HepG2 (cell line): Measurements from ENCODE around the gene TFAP2A. TPM values are rescaled to one million over a fixed set of nuclear protein-coding genes. Genes with fewer than 3 reads are reported as not detected.

Experiments
- CBX5 ChIP-seq: sonication (generic); formaldehyde crosslinking; IDR thresholded peaks from 2 replicates; pipeline ENCODE4 v1.4.0; 2020; ENCODE audit warnings: missing genetic modification reagents, borderline replicate concordance
- HNRNPK ChIP-seq: fragments of 200-400 bp; formaldehyde crosslinking; IDR thresholded peaks from 2 replicates; pipeline ENCODE4 v1.6.1; 2018; ENCODE audit warnings: low read length, low read depth, moderate library complexity, mild to moderate bottlenecking; ENCODE audit not compliant: poor library complexity, severe bottlenecking
- MED8 ChIP-seq: sonication (generic); formaldehyde crosslinking; IDR thresholded peaks from 2 replicates; pipeline ENCODE4 v1.8.1; 2023; ENCODE audit warnings: mild to moderate bottlenecking, missing genetic modification reagents; ENCODE audit not compliant: insufficient replicate concordance
- NPAS2 ChIP-seq: sonication (generic); formaldehyde crosslinking; IDR thresholded peaks from 2 replicates; pipeline ENCODE4 v1.8.0; 2022; ENCODE audit warnings: mild to moderate bottlenecking, missing genetic modification reagents, borderline replicate concordance
- REXO4 ChIP-seq: sonication (generic); formaldehyde crosslinking; IDR thresholded peaks from 2 replicates; pipeline ENCODE4 v1.8.0; 2022; ENCODE audit warnings: missing genetic modification reagents, mild to moderate bottlenecking, borderline replicate concordance
- STAG1 ChIP-seq: sonication (generic); formaldehyde crosslinking; IDR thresholded peaks from 2 replicates; pipeline ENCODE4 v1.4.0; 2020; ENCODE audit warnings: missing genetic modification reagents
- ZNF264 ChIP-seq: sonication (generic); formaldehyde crosslinking; IDR thresholded peaks from 2 replicates; pipeline ENCODE4 v1.4.0; 2020; ENCODE audit warnings: missing genetic modification reagents
- ZNF337 ChIP-seq: sonication (generic); formaldehyde crosslinking; IDR thresholded peaks from 2 replicates; pipeline ENCODE4 v1.5.1; 2020; ENCODE audit warnings: missing genetic modification reagents, low read depth, mild to moderate bottlenecking, borderline replicate concordance
- ZNF878 ChIP-seq: sonication (generic); formaldehyde crosslinking; IDR thresholded peaks from 2 replicates; pipeline ENCODE4 v1.8.1; 2023; ENCODE audit warnings: mild to moderate bottlenecking, missing genetic modification reagents, moderate library complexity
- polyA plus RNA-seq, 8 experiments: library from polyadenylated mRNA; depleted of rRNA in 3 of 8; stranded (reverse) in 7 of 8; unstranded in 1 of 8; fragments of >200 nt; fragmentation: Illumina TruSeq in 4 of 8; extraction: Trizol in 4 of 8; gene quantifications; 2 replicates each; pipeline versions ENCODE4 v1.2.1 to v1.2.3, GENCODE V29; 2011 to 2016; ENCODE audit warnings: low read depth in 4 of 8, missing spikeins in 1 of 8, mixed read lengths in 1 of 8; ENCODE audit not compliant: insufficient read depth in 1 of 8
- total RNA-seq, 5 experiments: library from RNA; depleted of rRNA; stranded (reverse); fragments of >200 nt; fragmentation: Illumina TruSeq; extraction: Trizol; gene quantifications; 2 replicates each; pipeline ENCODE4 v1.2.3, GENCODE V29; 2016; ENCODE audit warnings: low read depth in 1 of 5
- TF ChIP-seq, protein P1 (sequence below): sonication (generic); formaldehyde crosslinking; IDR thresholded peaks from 2 replicates; pipeline ENCODE4 v1.5.0; 2020; ENCODE audit warnings: mild to moderate bottlenecking, missing genetic modification reagents, borderline replicate concordance
- TF ChIP-seq, protein P2 (sequence below): sonication (generic); formaldehyde crosslinking; IDR thresholded peaks from 2 replicates; pipeline ENCODE4 v1.4.0; 2020; ENCODE audit warnings: missing genetic modification reagents, low read depth, mild to moderate bottlenecking, borderline replicate concordance
- TF ChIP-seq, protein P3 (sequence below): sonication (generic); formaldehyde crosslinking; IDR thresholded peaks from 2 replicates; pipeline ENCODE4 v1.4.0; 2020; ENCODE audit warnings: missing genetic modification reagents, borderline replicate concordance

Gene TFAP2A
- total and polyA plus RNA-seq, 2 of the 13 experiments (the other 11 are each of a cell fraction or from before 2014, with no cell fraction given), result not detected

DNA sequence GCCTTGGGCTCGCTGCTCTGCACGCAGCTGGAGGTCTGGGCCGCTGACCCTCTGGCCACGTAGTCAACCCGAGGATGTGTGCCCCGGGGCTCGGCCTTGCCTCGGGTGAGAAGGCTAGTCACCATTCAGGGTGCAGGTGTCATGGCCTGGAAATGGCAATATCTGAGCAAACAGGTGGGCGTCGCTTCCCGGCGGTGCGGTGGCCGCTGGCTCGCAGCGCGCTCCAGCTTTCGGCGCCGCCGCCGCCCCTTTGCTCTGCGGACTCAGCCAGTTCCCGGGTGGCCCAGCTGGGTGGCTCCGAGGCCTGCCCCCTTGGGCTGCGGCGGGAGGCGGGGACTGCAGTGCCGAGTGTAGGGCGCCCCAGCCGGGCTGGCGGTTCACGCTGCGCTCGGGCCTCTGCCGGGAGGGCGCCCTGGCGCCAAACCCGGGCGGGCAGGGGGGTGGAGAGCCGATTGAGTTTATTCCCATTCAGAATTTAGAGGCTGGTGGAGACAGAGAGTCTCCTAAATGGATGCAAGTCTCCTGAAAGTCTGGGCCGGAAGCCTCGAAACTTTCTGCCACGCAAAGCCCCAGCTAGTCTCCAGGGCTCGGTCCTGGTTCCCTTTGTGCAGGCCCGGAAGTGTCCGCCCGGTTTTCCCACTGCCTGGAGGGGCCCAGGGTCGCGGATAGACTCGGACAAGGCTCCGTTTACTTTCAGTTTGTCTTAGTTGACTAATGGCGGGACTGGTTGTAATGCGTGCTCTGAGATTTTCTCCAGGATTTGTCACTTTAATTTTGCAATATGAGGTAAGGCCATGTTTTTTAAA is 11.3 kb upstream of the TFAP2A start (continued):
- TF ChIP-seq, protein P1, sequence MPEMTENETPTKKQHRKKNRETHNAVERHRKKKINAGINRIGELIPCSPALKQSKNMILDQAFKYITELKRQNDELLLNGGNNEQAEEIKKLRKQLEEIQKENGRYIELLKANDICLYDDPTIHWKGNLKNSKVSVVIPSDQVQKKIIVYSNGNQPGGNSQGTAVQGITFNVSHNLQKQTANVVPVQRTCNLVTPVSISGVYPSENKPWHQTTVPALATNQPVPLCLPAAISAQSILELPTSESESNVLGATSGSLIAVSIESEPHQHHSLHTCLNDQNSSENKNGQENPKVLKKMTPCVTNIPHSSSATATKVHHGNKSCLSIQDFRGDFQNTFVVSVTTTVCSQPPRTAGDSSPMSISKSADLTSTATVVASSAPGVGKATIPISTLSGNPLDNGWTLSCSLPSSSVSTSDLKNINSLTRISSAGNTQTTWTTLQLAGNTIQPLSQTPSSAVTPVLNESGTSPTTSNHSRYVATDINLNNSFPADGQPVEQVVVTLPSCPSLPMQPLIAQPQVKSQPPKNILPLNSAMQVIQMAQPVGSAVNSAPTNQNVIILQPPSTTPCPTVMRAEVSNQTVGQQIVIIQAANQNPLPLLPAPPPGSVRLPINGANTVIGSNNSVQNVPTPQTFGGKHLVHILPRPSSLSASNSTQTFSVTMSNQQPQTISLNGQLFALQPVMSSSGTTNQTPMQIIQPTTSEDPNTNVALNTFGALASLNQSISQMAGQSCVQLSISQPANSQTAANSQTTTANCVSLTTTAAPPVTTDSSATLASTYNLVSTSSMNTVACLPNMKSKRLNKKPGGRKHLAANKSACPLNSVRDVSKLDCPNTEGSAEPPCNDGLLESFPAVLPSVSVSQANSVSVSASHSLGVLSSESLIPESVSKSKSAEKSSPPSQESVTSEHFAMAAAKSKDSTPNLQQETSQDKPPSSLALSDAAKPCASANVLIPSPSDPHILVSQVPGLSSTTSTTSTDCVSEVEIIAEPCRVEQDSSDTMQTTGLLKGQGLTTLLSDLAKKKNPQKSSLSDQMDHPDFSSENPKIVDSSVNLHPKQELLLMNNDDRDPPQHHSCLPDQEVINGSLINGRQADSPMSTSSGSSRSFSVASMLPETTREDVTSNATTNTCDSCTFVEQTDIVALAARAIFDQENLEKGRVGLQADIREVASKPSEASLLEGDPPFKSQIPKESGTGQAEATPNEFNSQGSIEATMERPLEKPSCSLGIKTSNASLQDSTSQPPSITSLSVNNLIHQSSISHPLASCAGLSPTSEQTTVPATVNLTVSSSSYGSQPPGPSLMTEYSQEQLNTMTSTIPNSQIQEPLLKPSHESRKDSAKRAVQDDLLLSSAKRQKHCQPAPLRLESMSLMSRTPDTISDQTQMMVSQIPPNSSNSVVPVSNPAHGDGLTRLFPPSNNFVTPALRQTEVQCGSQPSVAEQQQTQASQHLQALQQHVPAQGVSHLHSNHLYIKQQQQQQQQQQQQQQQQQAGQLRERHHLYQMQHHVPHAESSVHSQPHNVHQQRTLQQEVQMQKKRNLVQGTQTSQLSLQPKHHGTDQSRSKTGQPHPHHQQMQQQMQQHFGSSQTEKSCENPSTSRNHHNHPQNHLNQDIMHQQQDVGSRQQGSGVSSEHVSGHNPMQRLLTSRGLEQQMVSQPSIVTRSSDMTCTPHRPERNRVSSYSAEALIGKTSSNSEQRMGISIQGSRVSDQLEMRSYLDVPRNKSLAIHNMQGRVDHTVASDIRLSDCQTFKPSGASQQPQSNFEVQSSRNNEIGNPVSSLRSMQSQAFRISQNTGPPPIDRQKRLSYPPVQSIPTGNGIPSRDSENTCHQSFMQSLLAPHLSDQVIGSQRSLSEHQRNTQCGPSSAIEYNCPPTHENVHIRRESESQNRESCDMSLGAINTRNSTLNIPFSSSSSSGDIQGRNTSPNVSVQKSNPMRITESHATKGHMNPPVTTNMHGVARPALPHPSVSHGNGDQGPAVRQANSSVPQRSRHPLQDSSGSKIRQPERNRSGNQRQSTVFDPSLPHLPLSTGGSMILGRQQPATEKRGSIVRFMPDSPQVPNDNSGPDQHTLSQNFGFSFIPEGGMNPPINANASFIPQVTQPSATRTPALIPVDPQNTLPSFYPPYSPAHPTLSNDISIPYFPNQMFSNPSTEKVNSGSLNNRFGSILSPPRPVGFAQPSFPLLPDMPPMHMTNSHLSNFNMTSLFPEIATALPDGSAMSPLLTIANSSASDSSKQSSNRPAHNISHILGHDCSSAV (CRISPR knock-in tag), result no peak
- TF ChIP-seq STAG1 (CRISPR knock-in tag), result no peak
- 0 out of 2 replicates have a peak, but pooled peaks have one; percentile 23 for TF ChIP-seq ZNF878
- TF ChIP-seq, protein P2, sequence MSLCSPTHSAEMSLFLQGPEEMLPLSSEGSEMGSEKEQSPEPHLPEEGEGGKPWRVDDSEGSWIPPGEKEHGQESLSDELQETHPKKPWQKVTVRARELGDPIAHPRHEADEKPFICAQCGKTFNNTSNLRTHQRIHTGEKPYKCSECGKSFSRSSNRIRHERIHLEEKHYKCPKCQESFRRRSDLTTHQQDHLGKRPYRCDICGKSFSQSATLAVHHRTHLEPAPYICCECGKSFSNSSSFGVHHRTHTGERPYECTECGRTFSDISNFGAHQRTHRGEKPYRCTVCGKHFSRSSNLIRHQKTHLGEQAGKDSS (CRISPR knock-in tag), result peak; percentile 36; the same call in 1 of the 2 replicates
- no peak for TF ChIP-seq ZNF337 (CRISPR knock-in tag)
- no peak for TF ChIP-seq CBX5 (CRISPR knock-in tag)
- TF ChIP-seq MED8, result no peak
- no peak for TF ChIP-seq NPAS2 (CRISPR knock-in tag)
- TF ChIP-seq, protein P3, sequence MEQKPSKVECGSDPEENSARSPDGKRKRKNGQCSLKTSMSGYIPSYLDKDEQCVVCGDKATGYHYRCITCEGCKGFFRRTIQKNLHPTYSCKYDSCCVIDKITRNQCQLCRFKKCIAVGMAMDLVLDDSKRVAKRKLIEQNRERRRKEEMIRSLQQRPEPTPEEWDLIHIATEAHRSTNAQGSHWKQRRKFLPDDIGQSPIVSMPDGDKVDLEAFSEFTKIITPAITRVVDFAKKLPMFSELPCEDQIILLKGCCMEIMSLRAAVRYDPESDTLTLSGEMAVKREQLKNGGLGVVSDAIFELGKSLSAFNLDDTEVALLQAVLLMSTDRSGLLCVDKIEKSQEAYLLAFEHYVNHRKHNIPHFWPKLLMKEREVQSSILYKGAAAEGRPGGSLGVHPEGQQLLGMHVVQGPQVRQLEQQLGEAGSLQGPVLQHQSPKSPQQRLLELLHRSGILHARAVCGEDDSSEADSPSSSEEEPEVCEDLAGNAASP (CRISPR knock-in tag), result no peak
- TF ChIP-seq REXO4 (CRISPR knock-in tag), result no peak
- TF ChIP-seq ZNF264 (CRISPR knock-in tag), result no peak
- TF ChIP-seq HNRNPK, result no peak
